SU-DHL-6 (cell line): ENCODE results near the gene AP1B1.

Experiments used
- CTCF ChIP-seq: fragments of 200-600 bp; sonication (generic); IDR thresholded peaks from one replicate; pipeline ENCODE4 v1.5.1; 2017; ENCODE audit warnings: antibody characterized with exemption, mild to moderate bottlenecking, low read length, moderate library complexity; ENCODE audit not compliant: insufficient read depth, poor library complexity, severe bottlenecking
- EZH2phosphoT487 ChIP-seq: fragments of 200-600 bp; sonication (generic), shearing (Covaris generic); conservative IDR thresholded peaks from 2 replicates; pipeline ENCODE4 v1.6.1; 2018; ENCODE audit warnings: mild to moderate bottlenecking, antibody characterized with exemption, low read length, moderate library complexity, mixed read lengths

- TF ChIP-seq CTCF (no peak), EZH2phosphoT487 (no peak)
These were observed 45.6 kb downstream of the AP1B1 start for GRCh38 chr22:29342577-29343312.
